Stomach (tissue), 4 donors: ENCODE data around the gene RGS7.

Experiments used
- POLR2A ChIP-seq, 4 donors: fragments of 450-650 bp; IDR thresholded peaks; one replicate each; pipeline ENCODE4 v1.6.1; 2016; ENCODE audit warnings: antibody characterized with exemption in 4 of 4, control low read depth in 2 of 4, mild to moderate bottlenecking in 1 of 4, moderate library complexity in 1 of 4
- TF ChIP-seq, protein P1 (sequence below), 7 experiments: fragments of 450-650 bp in 4 of 7; fragments of 200-600 bp in 3 of 7; sonication (generic) in 3 of 7; IDR thresholded peaks; one replicate each; pipeline ENCODE4 v1.5.1; 2016 to 2019; ENCODE audit warnings: antibody characterized with exemption in 7 of 7, control low read depth in 2 of 7, mild to moderate bottlenecking in 1 of 7

DNA sequence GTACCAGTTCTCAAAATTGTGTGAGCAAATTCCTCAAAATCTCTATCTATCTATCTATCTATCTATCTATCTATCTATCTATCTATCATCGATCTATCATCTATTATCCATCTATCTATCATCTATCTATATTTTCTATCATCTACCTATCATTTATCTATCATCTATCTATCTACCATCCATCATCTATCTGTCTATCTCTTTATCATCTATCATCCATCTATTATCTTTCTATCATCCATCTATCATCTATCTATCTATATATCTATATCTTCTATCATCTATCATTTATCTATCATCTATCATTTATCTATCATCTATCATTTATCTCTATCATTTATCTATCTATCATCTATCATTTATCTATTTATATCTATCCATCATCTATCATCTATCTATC lies 380.3 kb downstream of the RGS7 start:
- no peak for TF ChIP-seq POLR2A (IDR thresholded peaks at IDR 0.05)
- TF ChIP-seq, protein P1, sequence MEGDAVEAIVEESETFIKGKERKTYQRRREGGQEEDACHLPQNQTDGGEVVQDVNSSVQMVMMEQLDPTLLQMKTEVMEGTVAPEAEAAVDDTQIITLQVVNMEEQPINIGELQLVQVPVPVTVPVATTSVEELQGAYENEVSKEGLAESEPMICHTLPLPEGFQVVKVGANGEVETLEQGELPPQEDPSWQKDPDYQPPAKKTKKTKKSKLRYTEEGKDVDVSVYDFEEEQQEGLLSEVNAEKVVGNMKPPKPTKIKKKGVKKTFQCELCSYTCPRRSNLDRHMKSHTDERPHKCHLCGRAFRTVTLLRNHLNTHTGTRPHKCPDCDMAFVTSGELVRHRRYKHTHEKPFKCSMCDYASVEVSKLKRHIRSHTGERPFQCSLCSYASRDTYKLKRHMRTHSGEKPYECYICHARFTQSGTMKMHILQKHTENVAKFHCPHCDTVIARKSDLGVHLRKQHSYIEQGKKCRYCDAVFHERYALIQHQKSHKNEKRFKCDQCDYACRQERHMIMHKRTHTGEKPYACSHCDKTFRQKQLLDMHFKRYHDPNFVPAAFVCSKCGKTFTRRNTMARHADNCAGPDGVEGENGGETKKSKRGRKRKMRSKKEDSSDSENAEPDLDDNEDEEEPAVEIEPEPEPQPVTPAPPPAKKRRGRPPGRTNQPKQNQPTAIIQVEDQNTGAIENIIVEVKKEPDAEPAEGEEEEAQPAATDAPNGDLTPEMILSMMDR (IDR thresholded peaks at IDR 0.05), result no peak
